ENCODE measurements around the gene ELOA2.
A peak's percentile ranks its signal among the peaks of the same experiment; 100 is the strongest.
"Not testable (repeated sequence)": the region's sequence is repeated elsewhere in the genome, so short reads cannot be mapped to it uniquely, and the experiment has no call there.

ELOA2 gene

GRCh38 chr18:47035156-47035671 is at the start of gene ELOA2:
ELOA2 (minus strand) TSS chr18:47035621; CDS start chr18:47035264, 357 bp downstream.
- DNase-seq (ENCODE audit: low read depth): no peak

GRCh38 chr18:47081578-47081977 is 46.2 kb upstream of the ELOA2 start:
- DNase-seq (ENCODE audit: low read depth): no peak

GRCh38 chr18:47080872-47081271 is 45.5 kb upstream of the ELOA2 start:
- no peak for DNase-seq (ENCODE audit: low read depth)

GRCh38 chr18:47077111-47077510 is 41.7 kb upstream of the ELOA2 start:
- no peak for DNase-seq (ENCODE audit: low read depth)

- DNase-seq (ENCODE audit: low read depth): peak; percentile 5
These were observed 39.9 kb upstream of the ELOA2 start for GRCh38 chr18:47075098-47075883.

- DNase-seq (ENCODE audit: low read depth): no peak
These were observed 32.2 kb upstream of the ELOA2 start for GRCh38 chr18:47067648-47068047.

GRCh38 chr18:47063096-47063495 is 27.7 kb upstream of the ELOA2 start:
- no peak for DNase-seq (ENCODE audit: low read depth)

GRCh38 chr18:47062471-47062870 is 27.1 kb upstream of the ELOA2 start:
- no peak for DNase-seq (ENCODE audit: low read depth)

- DNase-seq (ENCODE audit: low read depth): no peak
These were observed 18.9 kb upstream of the ELOA2 start for GRCh38 chr18:47054369-47054768.

- DNase-seq (ENCODE audit: low read depth): peak; percentile 44
These were observed 15.0 kb upstream of the ELOA2 start for GRCh38 chr18:47050468-47050867.

GRCh38 chr18:47040982-47041381 is 5.6 kb upstream of the ELOA2 start:
- DNase-seq (ENCODE audit: low read depth): no peak

- DNase-seq (ENCODE audit: low read depth): no peak
These were observed 1.6 kb upstream of the ELOA2 start for GRCh38 chr18:47036927-47037578.

GRCh38 chr18:47036298-47036874 is 965 bp upstream of the ELOA2 start:
- DNase-seq (ENCODE audit: low read depth): peak; percentile 45

- not testable (repeated sequence) for DNase-seq (ENCODE audit: low read depth)
These were observed 830 bp downstream of the ELOA2 start for GRCh38 chr18:47034591-47034990.

GRCh38 chr18:47032945-47033344 is 2.5 kb downstream of the ELOA2 start:
- no peak for DNase-seq (ENCODE audit: low read depth)

GRCh38 chr18:47030887-47031286 is 4.5 kb downstream of the ELOA2 start:
- not testable (repeated sequence) for DNase-seq (ENCODE audit: low read depth)

GRCh38 chr18:47029684-47030353 is 5.6 kb downstream of the ELOA2 start:
- DNase-seq (ENCODE audit: low read depth): not testable (repeated sequence)

GRCh38 chr18:47028738-47029137 is 6.7 kb downstream of the ELOA2 start:
- not testable (repeated sequence) for DNase-seq (ENCODE audit: low read depth)

- DNase-seq (ENCODE audit: low read depth): not testable (repeated sequence)
These were observed 9.8 kb downstream of the ELOA2 start for GRCh38 chr18:47025557-47026174.

GRCh38 chr18:47023769-47024465 is 11.5 kb downstream of the ELOA2 start:
- not testable (repeated sequence) for DNase-seq (ENCODE audit: low read depth)

GRCh38 chr18:47022821-47023220 is 12.6 kb downstream of the ELOA2 start:
- not testable (repeated sequence) for DNase-seq (ENCODE audit: low read depth)

All from stromal cell of bone marrow (primary cell).